OCI-LY3 (cell line): ENCODE measurements around the gene C2CD2L.

Experiments used
- H2AFZ ChIP-seq: fragments of 200-600, 300-600 bp; shearing (Covaris generic); 2 replicates; pipeline ENCODE4 v1.6.0; 2014; ENCODE audit warnings: antibody characterized with exemption, low read depth, low read length
- H3K27ac ChIP-seq: fragments of 200-600, 300-600 bp; sonication (generic); 2 replicates; pipeline ENCODE4 v1.5.1; 2014; ENCODE audit warnings: mild to moderate bottlenecking, low read length, moderate library complexity, mixed read lengths
- H3K27me3 ChIP-seq: fragments of 200-600, 300-600 bp; sonication (generic); 2 replicates; pipeline ENCODE4 v1.6.1; 2014; ENCODE audit warnings: low read depth, low read length, mixed read lengths
- H3K36me3 ChIP-seq: fragments of 200-600, 300-600 bp; sonication (generic); replicated peaks from 2 replicates; pipeline ENCODE3; 2014; ENCODE audit warnings: low read depth, low read length, mixed read lengths
- H3K4me1 ChIP-seq: fragments of 300-600, 200-600 bp; sonication (generic); 2 replicates; pipeline ENCODE4 v1.6.1; 2014; ENCODE audit warnings: low read length, mixed read lengths
- H3K4me2 ChIP-seq: fragments of 200-600, 300-600 bp; sonication (generic); 2 replicates; pipeline ENCODE4 v1.6.1; 2014; ENCODE audit warnings: low read length, mixed read lengths
- H3K4me3 ChIP-seq: fragments of 300-600, 200-600 bp; sonication (generic); 2 replicates; pipeline ENCODE4 v1.5.1; 2014; ENCODE audit warnings: antibody characterized with exemption, mild to moderate bottlenecking, low read length, moderate library complexity
- H3K79me2 ChIP-seq: fragments of 300-600, 200-600 bp; shearing (Covaris generic); 2 replicates; pipeline ENCODE4 v1.6.1; 2014; ENCODE audit warnings: mild to moderate bottlenecking, low read length, mixed read lengths
- H3K9ac ChIP-seq: fragments of 300-600, 200-600 bp; shearing (Covaris generic); 2 replicates; pipeline ENCODE4 v1.6.0; 2014; ENCODE audit warnings: mild to moderate bottlenecking, low read length, moderate library complexity
- H3K9me3 ChIP-seq: fragments of 200-600, 300-600 bp; shearing (Covaris generic); 2 replicates; pipeline ENCODE4 v1.6.1; 2014; ENCODE audit warnings: low read length, mixed read lengths; ENCODE audit not compliant: insufficient read depth
- H4K20me1 ChIP-seq: fragments of 200-600, 300-600 bp; sonication (generic); 2 replicates; pipeline ENCODE4 v1.6.1; 2016; ENCODE audit warnings: low read length, mixed read lengths; ENCODE audit not compliant: insufficient read depth
- EZH2phosphoT487 ChIP-seq: fragments of 200-600 bp; shearing (Covaris generic); IDR thresholded peaks from 2 replicates; pipeline ENCODE4 v1.6.1; 2018; ENCODE audit warnings: antibody characterized with exemption, mixed run types, low read depth
- TF ChIP-seq, protein P1 (sequence below): fragments of 200-600, 300-600 bp; sonication (generic); IDR thresholded peaks from 2 replicates; pipeline ENCODE4 v1.5.1; 2014; ENCODE audit warnings: antibody characterized with exemption, low read length, low read depth

C2CD2L gene

DNA sequence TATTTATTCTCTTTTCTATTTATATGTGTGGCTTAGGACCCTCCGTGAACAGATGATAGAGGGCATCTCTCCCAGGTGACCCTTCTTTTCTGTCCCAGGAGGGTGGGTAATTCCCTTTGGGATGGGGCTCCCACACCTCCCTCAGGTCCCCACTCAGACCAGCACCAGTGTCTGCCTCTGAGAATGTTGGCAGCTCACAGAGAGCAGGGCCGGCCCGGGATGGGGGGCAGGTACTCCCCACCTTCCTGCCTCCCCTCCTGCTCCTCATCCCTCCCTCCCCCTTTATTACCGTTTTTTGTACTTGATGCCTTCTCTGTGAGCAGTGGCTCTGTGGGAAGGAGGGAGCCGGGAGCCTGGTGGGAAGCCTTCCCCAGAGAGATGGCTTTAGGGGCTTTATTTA is 9.5 kb downstream of the C2CD2L start:
- no peaks in the 10 kb centered on the region for H4K20me1 ChIP-seq
- no peak overlapping the region for H3K4me3 ChIP-seq
- peaks cover 8% of the 10 kb centered on the region for H3K4me1 ChIP-seq
- no peaks in the 10 kb centered on the region for H3K9me3 ChIP-seq
- no peak overlapping the region for H3K9ac ChIP-seq
- no peak overlapping the region for H3K4me2 ChIP-seq
- H2AFZ ChIP-seq, result no peak overlapping the region
- no peak overlapping the region for H3K27ac ChIP-seq
- H3K36me3 ChIP-seq, result peaks cover 12% of the 10 kb centered on the region
- TF ChIP-seq, protein P1, sequence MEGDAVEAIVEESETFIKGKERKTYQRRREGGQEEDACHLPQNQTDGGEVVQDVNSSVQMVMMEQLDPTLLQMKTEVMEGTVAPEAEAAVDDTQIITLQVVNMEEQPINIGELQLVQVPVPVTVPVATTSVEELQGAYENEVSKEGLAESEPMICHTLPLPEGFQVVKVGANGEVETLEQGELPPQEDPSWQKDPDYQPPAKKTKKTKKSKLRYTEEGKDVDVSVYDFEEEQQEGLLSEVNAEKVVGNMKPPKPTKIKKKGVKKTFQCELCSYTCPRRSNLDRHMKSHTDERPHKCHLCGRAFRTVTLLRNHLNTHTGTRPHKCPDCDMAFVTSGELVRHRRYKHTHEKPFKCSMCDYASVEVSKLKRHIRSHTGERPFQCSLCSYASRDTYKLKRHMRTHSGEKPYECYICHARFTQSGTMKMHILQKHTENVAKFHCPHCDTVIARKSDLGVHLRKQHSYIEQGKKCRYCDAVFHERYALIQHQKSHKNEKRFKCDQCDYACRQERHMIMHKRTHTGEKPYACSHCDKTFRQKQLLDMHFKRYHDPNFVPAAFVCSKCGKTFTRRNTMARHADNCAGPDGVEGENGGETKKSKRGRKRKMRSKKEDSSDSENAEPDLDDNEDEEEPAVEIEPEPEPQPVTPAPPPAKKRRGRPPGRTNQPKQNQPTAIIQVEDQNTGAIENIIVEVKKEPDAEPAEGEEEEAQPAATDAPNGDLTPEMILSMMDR, result no peak
- no peak for TF ChIP-seq EZH2phosphoT487
- H3K79me2 ChIP-seq, result peaks cover 1% of the 10 kb centered on the region; the same call in 1 of the 2 replicates
- no peaks in the 10 kb centered on the region for H3K27me3 ChIP-seq

DNA sequence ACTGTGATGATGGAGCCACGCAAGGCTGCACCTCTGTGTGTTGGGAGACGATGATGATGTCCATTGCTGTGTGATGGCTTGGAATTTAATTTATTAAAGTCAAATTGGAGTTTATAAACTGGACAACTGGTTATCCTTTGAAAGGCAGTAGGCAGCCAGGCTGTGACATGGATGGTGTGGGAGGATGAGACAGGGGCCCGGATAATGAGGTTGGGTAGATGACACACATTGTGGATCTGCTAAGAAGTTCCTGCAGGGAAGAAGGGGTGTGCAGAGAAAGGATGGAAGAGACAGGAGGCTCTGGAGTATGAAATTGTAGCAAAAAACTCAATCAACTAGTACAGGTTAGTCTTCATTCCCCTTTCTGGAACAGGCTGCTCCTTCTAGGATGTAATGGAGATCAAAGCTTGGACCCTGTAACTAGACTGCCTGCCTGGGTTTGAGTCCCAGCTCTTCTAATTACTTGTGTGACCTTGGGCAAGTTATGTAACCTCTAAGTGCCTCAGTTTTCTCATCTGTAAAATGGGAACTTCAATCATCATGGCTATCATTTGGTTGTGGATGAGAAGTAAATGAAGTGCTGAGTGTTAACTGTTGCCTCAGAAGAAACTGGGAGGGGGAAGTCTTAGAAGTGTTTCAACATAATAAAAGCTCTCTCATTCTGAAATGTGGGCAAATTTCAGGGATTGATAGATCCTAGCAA is 10.0 kb downstream of the C2CD2L start:
- Histone ChIP-seq H3K36me3 (peaks cover 9% of the 10 kb centered on the region), H3K4me2 (no peak overlapping the region)
- no peak for TF ChIP-seq EZH2phosphoT487
- TF ChIP-seq, protein P1, result no peak

DNA sequence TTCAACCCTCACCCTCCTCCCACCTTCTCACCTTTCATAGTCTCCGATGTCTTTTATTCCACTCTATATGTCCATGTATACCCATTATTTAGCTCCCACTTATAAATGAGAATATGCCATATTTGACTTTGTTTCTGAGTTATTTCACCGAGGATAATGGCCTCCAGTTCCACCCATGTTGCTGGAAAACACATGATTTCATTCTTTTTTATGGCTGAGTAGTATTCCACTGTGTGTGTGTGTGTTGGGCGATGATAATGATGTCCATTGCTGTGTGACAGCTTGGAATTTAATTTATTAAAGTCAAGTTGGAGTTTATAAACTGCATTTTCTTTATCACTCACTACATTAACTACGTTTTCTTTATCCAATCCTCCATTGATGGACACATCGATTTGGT is 11.1 kb downstream of the C2CD2L start:
- Histone ChIP-seq H3K9me3 (no peaks in the 10 kb centered on the region), H3K27me3 (no peaks in the 10 kb centered on the region), H3K4me2 (no peak overlapping the region), H2AFZ (no peak overlapping the region), H3K27ac (no peak overlapping the region), H3K79me2 (peaks cover 14% of the 10 kb centered on the region), H3K4me1 (peaks cover 15% of the 10 kb centered on the region), H3K36me3 (peaks cover 9% of the 10 kb centered on the region), H3K4me3 (no peak overlapping the region), H4K20me1 (peaks cover 7% of the 10 kb centered on the region; the same call in 1 of the 2 replicates), H3K9ac (no peak overlapping the region)
- TF ChIP-seq, protein P1, result no peak
- no peak for TF ChIP-seq EZH2phosphoT487

More for the DNA sequence above, 10.0 kb downstream of the C2CD2L start:
- no peaks in the 10 kb centered on the region for H3K9me3 ChIP-seq
- H3K27ac ChIP-seq, result no peak overlapping the region
- peaks cover 2% of the 10 kb centered on the region; the same call in 1 of the 2 replicates for H4K20me1 ChIP-seq
- peaks cover 9% of the 10 kb centered on the region for H3K4me1 ChIP-seq
- H3K4me3 ChIP-seq, result no peak overlapping the region
- H3K79me2 ChIP-seq, result peaks cover 7% of the 10 kb centered on the region
- no peak overlapping the region for H2AFZ ChIP-seq
- no peaks in the 10 kb centered on the region for H3K27me3 ChIP-seq
- no peak overlapping the region for H3K9ac ChIP-seq

DNA sequence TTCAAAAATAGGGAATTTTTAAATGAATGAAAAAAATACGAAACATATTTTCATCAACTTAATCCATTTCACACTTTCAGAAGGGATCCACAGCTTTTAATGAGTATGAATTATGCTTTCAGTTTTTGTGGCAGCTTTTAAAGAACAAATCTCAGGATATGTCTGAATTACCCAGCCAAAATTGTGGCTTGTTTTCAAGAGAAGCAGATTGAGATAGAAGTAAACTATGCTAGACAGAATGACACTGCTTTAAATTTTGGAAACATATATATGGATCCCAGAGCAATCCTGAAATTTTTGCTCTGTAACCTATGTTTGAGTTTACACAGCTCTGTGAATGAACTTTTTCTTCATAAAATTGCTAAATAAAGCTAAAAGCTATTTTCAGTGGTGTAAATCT is 11.8 kb downstream of the C2CD2L start:
- no peak overlapping the region for H3K27ac ChIP-seq
- H3K9ac ChIP-seq, result no peak overlapping the region
- TF ChIP-seq, protein P1, result no peak
- H4K20me1 ChIP-seq, result peaks cover 7% of the 10 kb centered on the region; the same call in 1 of the 2 replicates
- H3K79me2 ChIP-seq, result peaks cover 14% of the 10 kb centered on the region
- H3K4me2 ChIP-seq, result no peak overlapping the region
- H2AFZ ChIP-seq, result no peak overlapping the region
- H3K9me3 ChIP-seq, result no peaks in the 10 kb centered on the region
- H3K27me3 ChIP-seq, result no peaks in the 10 kb centered on the region
- peaks cover 15% of the 10 kb centered on the region for H3K4me1 ChIP-seq
- H3K36me3 ChIP-seq, result peaks cover 10% of the 10 kb centered on the region
- H3K4me3 ChIP-seq, result no peak overlapping the region
